CD14-positive monocyte (primary cell): ENCODE measurements around the gene SMIM35. TPM values are rescaled to one million over a fixed set of nuclear protein-coding genes. Genes with fewer than 3 reads are reported as not detected.
A peak's percentile ranks its signal among the peaks of the same experiment; 100 is the strongest.

Experiments used
- DNase-seq, 3 donors: peaks; one replicate each; pipeline ENCODE4 v3.0.0-alpha.2; 2011 to 2022
- H2AFZ ChIP-seq: 2 replicates; pipeline ENCODE4 v1.6.0; 2012; ENCODE audit warnings: mild to moderate bottlenecking, low read depth, low read length, inconsistent platforms; ENCODE audit not compliant: insufficient read depth, poor library complexity, severe bottlenecking
- H3K27ac ChIP-seq, 2 donors: 1 replicate in 1 of 2; 2 replicates in 1 of 2; pipeline ENCODE4 v1.5.1; 2012 to 2013; ENCODE audit warnings: low read length in 2 of 2, control low read depth in 1 of 2, inconsistent platforms in 1 of 2, low read depth in 1 of 2, mild to moderate bottlenecking in 1 of 2
- H3K27me3 ChIP-seq, 2 donors: one replicate each; pipeline versions ENCODE4 v1.6.0 to v1.6.1; 2011 to 2013; ENCODE audit warnings: low read length in 2 of 2; ENCODE audit not compliant: control insufficient read depth in 2 of 2, insufficient read depth in 2 of 2
- H3K36me3 ChIP-seq, 2 donors: replicated peaks in 1 of 2; 1 replicate in 1 of 2; 2 replicates in 1 of 2; pipeline versions ENCODE4 v1.5.1 to v1.6.1; 2012 to 2013; ENCODE audit warnings: low read length in 2 of 2, control low read depth in 1 of 2, inconsistent platforms in 1 of 2, mild to moderate bottlenecking in 1 of 2; ENCODE audit not compliant: insufficient read depth in 2 of 2, control insufficient read depth in 1 of 2
- H3K4me1 ChIP-seq, 2 donors: 1 replicate in 1 of 2; 2 replicates in 1 of 2; pipeline versions ENCODE4 v1.5.1 to v1.6.1; 2012 to 2013; ENCODE audit warnings: low read length in 2 of 2, control low read depth in 1 of 2, inconsistent platforms in 1 of 2, mild to moderate bottlenecking in 1 of 2, moderate library complexity in 1 of 2; ENCODE audit not compliant: insufficient read depth in 2 of 2, control insufficient read depth in 1 of 2
- H3K4me2 ChIP-seq: replicated peaks from 2 replicates; pipeline ENCODE3; 2012; ENCODE audit warnings: low read length, moderate library complexity, mild to moderate bottlenecking; ENCODE audit not compliant: poor library complexity, severe bottlenecking; ENCODE audit errors: extremely low read depth
- H3K4me3 ChIP-seq, 3 experiments: fragments of 200-600 bp in 1 of 3; sonication (generic) in 1 of 3; replicated peaks in 1 of 3; 1 replicate in 2 of 3; 2 replicates in 1 of 3; pipeline ENCODE4 v1.5.1; 2011 to 2013; ENCODE audit warnings: low read length in 3 of 3, mild to moderate bottlenecking in 3 of 3, control low read depth in 2 of 3, low read depth in 2 of 3, inconsistent platforms in 1 of 3, moderate library complexity in 1 of 3
- H3K79me2 ChIP-seq: 2 replicates; pipeline ENCODE4 v1.6.0; 2012; ENCODE audit warnings: mild to moderate bottlenecking, control low read depth, inconsistent platforms, low read length, moderate library complexity; ENCODE audit not compliant: insufficient read depth
- H3K9ac ChIP-seq: 2 replicates; pipeline ENCODE4 v1.6.0; 2017; ENCODE audit warnings: low read length, mild to moderate bottlenecking; ENCODE audit not compliant: insufficient read depth, poor library complexity, severe bottlenecking
- H3K9me3 ChIP-seq, 2 donors: replicated peaks in 1 of 2; 1 replicate in 1 of 2; 2 replicates in 1 of 2; pipeline versions ENCODE4 v1.5.1 to v1.6.1; 2012 to 2013; ENCODE audit warnings: low read length in 2 of 2, control low read depth in 1 of 2; ENCODE audit not compliant: control insufficient read depth in 1 of 2, insufficient read depth in 1 of 2
- H4K20me1 ChIP-seq: 2 replicates; pipeline ENCODE4 v1.6.0; 2012; ENCODE audit warnings: mild to moderate bottlenecking, low read length, control low read depth, moderate library complexity; ENCODE audit not compliant: insufficient read depth
- H3K27ac Mint-ChIP-seq, 7 donors: one replicate each; pipeline ENCODE4 v1.8.0; 2020; ENCODE audit warnings: mild to moderate bottlenecking in 7 of 7, mixed read lengths in 7 of 7, moderate library complexity in 6 of 7, inconsistent platforms in 2 of 7
- H3K27me3 Mint-ChIP-seq, 3 donors: one replicate each; pipeline ENCODE4 v1.8.0; 2021 to 2022; ENCODE audit warnings: low read depth in 3 of 3, mild to moderate bottlenecking in 3 of 3, mixed read lengths in 3 of 3, moderate library complexity in 3 of 3, inconsistent platforms in 1 of 3
- H3K36me3 Mint-ChIP-seq, 2 donors: one replicate each; pipeline ENCODE4 v1.8.0; 2020; ENCODE audit warnings: mixed read lengths in 2 of 2, inconsistent platforms in 1 of 2, mild to moderate bottlenecking in 1 of 2
- H3K4me1 Mint-ChIP-seq: one replicate; pipeline ENCODE4 v1.8.0; 2020; ENCODE audit warnings: mild to moderate bottlenecking, mixed read lengths
- H3K4me3 Mint-ChIP-seq, 2 donors: one replicate each; pipeline ENCODE4 v1.8.0; 2020; ENCODE audit warnings: mild to moderate bottlenecking in 2 of 2, mixed read lengths in 2 of 2, moderate library complexity in 1 of 2
- H3K9me3 Mint-ChIP-seq, 7 donors: one replicate each; pipeline ENCODE4 v1.8.0; 2020 to 2022; ENCODE audit warnings: mixed read lengths in 7 of 7, mild to moderate bottlenecking in 6 of 7, moderate library complexity in 6 of 7, inconsistent platforms in 2 of 7
- CTCF ChIP-seq: fragments of 200-600 bp; IDR thresholded peaks from one replicate; pipeline ENCODE4 v1.8.0; 2022; ENCODE audit warnings: antibody characterized with exemption, mild to moderate bottlenecking
- WGBS: methylation state at CpG from one replicate; pipeline ENCODE4 v1.1.5; 2013; ENCODE audit warnings: missing lambda C conversion rate; ENCODE audit not compliant: insufficient coverage; 5-methylcytosine and 5-hydroxymethylcytosine counted together
- intact Hi-C, 2 donors: fragments of 100-400 bp; cut with micrococcal nuclease; formaldehyde crosslinking; loops; one replicate each; pipeline versions ENCODE4 v1.15.0 to v1.15.1; 2023
- polyA plus RNA-seq, 3 donors: library from polyadenylated mRNA; depleted of rRNA in 1 of 3; unstranded in 2 of 3; stranded (reverse) in 1 of 3; fragments of 300-500 nt in 2 of 3; fragments of >200 nt in 1 of 3; fragmentation: Illumina TruSeq in 2 of 3; gene quantifications; 1 replicate in 2 of 3; 2 replicates in 1 of 3; pipeline ENCODE4 v1.2.3, GENCODE V29; 2012 to 2021

The SMIM35 gene
- polyA plus RNA-seq, 3 donors = 0.05 to 0.29 (median 0.11) TPM

DNA sequence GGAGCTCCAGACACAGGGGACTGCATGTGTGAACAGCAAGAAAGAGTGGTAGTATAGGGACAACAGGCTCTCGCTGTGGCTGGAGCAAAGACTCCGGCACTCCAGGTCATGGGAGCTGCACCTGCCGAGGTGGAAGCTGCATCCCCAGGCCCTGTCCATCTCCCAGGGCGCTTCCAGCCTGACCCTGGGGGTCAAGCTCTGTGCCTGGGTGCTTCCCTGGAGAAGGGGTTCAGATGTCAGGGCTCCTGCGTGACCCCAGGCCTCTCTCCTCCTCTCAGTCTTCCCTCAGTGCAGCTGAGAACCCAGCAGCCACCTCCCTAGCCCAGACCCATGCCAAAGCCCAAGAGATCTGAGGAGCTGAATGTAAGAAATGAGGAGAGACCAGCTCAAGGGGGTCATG, 6.5 kb downstream of the SMIM35 start:
- intact Hi-C loops = loop anchor here in 1 of 2 donors (10.0 kb wide), 1 partner anchor 65 kb away; no protein-coding TSS in a partner anchor
- Histone ChIP-seq H3K9ac (no peak overlapping the region), H2AFZ (no peak overlapping the region), H3K4me3 (no peak overlapping the region), H3K79me2 (no peaks in the 10 kb centered on the region), H3K27ac (no peak overlapping the region), H3K36me3 (no peaks in the 10 kb centered on the region), H3K27me3 (no peaks in the 10 kb centered on the region), H3K4me2 (no peak overlapping the region), H3K4me1 (peaks cover 53 to 60% of the 10 kb centered on the region in 2 donors), H3K9me3 (no peaks in the 10 kb centered on the region), H4K20me1 (no peaks in the 10 kb centered on the region)
- Mint-ChIP-seq H3K27ac (peak overlapping the region in 6 of 7 donors; percentile 70 to 90 (median 82)), H3K9me3 (peaks cover 0 to 8% (median 0%) of the 10 kb centered on the region in 7 donors), H3K36me3 (peaks cover 4 to 10% of the 10 kb centered on the region in 2 donors), H3K27me3 (peaks cover 0 to 5% (median 4%) of the 10 kb centered on the region in 3 donors), H3K4me1 (peaks cover 58% of the 10 kb centered on the region), H3K4me3 (no peak overlapping the region)
- no peak for DNase-seq
- WGBS = 100% methylated on average over 3 of the region's 5 CpGs
- no peak for TF ChIP-seq CTCF

GRCh38 chr11:118079491-118079890, 7.3 kb downstream of the SMIM35 start:
- intact Hi-C loops = no loop called here
- H3K4me1 Mint-ChIP-seq = peaks cover 52% of the 10 kb centered on the region

More at GRCh38 chr11:118079491-118079890, 7.3 kb downstream of the SMIM35 start:
- Histone ChIP-seq H3K4me3 (no peak overlapping the region), H3K79me2 (no peaks in the 10 kb centered on the region), H3K36me3 (no peaks in the 10 kb centered on the region), H4K20me1 (no peaks in the 10 kb centered on the region), H3K9ac (no peak overlapping the region), H3K4me1 (peaks cover 46 to 53% of the 10 kb centered on the region in 2 donors), H2AFZ (no peak overlapping the region), H3K27me3 (no peaks in the 10 kb centered on the region), H3K9me3 (no peaks in the 10 kb centered on the region), H3K4me2 (no peak overlapping the region), H3K27ac (no peak overlapping the region)
- Mint-ChIP-seq H3K4me3 (no peak overlapping the region), H3K36me3 (peaks cover 4 to 10% of the 10 kb centered on the region in 2 donors), H3K9me3 (peaks cover 0 to 8% (median 0%) of the 10 kb centered on the region in 7 donors), H3K27me3 (peaks cover 0 to 5% (median 4%) of the 10 kb centered on the region in 3 donors), H3K27ac (peak overlapping the region in 2 of 7 donors; percentile 13 to 48)
- no peak for TF ChIP-seq CTCF
- no peak for DNase-seq
- WGBS = 94% methylated on average over 10 of the region's 10 CpGs
